Endothelial cell of umbilical vein (primary cell): Measurements from ENCODE around the gene ZNF420. TPM values are rescaled to one million over a fixed set of nuclear protein-coding genes. Genes with fewer than 3 reads are reported as not detected.

ENCODE experiments used
- BruUV-seq: library from RNA; stranded (reverse); fragments of 400-500 nt; replicated peaks from 2 replicates; lab custom pipeline; 2021; lab: Mats Ljungman, UMichigan
- CTCF ChIA-PET: fragments of 300-600, 350-600 bp; sonication (Branson Sonifier 250); formaldehyde crosslinking; loops from one replicate; lab custom pipeline; 2021; ENCODE audit warnings: antibody characterized with exemption, inconsistent platforms; lab: Charles Lee
- POLR2A ChIA-PET: fragments of 300-600, 350-600 bp; sonication (Branson Sonifier 250); formaldehyde crosslinking; loops from one replicate; lab custom pipeline; 2021; ENCODE audit warnings: antibody characterized with exemption, inconsistent platforms; lab: Charles Lee
- DNase-seq: peaks from one replicate; pipeline ENCODE4 v3.0.0-alpha.2; 2011; ENCODE audit warnings: low read depth, low spot score
- FAIRE-seq: peaks from 2 replicates; lab custom pipeline; 2011; peaks lifted over from hg19 to GRCh38; lab: Jason Lieb, UNC
- H2AFZ ChIP-seq: 2 replicates; pipeline ENCODE4 v1.6.0; 2012; ENCODE audit warnings: low read depth, low read length, control low read depth, inconsistent platforms
- H3K27ac ChIP-seq: 2 replicates; pipeline ENCODE4 v1.5.1; 2011; ENCODE audit warnings: low read depth, mild to moderate bottlenecking, control low read depth, low read length, moderate library complexity; ENCODE audit not compliant: insufficient read depth
- H3K27me3 ChIP-seq, 2 experiments: 2 replicates each; pipeline versions ENCODE4 v1.6.0 to v1.6.1; 2011; ENCODE audit warnings: low read length in 2 of 2, mixed read lengths in 1 of 2; ENCODE audit not compliant: control insufficient read depth in 2 of 2, insufficient read depth in 2 of 2
- H3K36me3 ChIP-seq, 2 experiments: 2 replicates in 1 of 2; 3 replicates in 1 of 2; pipeline ENCODE4 v1.5.1; 2011; ENCODE audit warnings: low read length in 2 of 2, mild to moderate bottlenecking in 1 of 2, moderate library complexity in 1 of 2; ENCODE audit not compliant: control insufficient read depth in 2 of 2, insufficient read depth in 2 of 2; ENCODE audit errors: extremely low read depth in 1 of 2
- H3K4me1 ChIP-seq: 3 replicates; pipeline ENCODE4 v1.5.1; 2011; ENCODE audit warnings: mild to moderate bottlenecking, low read length; ENCODE audit not compliant: control insufficient read depth, insufficient read depth; ENCODE audit errors: extremely low read depth
- H3K4me2 ChIP-seq: 2 replicates; pipeline ENCODE4 v1.6.1; 2011; ENCODE audit warnings: low read length, control low read depth, mixed read lengths; ENCODE audit not compliant: insufficient read depth
- H3K4me3 ChIP-seq, 3 experiments: fragments of 200-600 bp in 1 of 3; sonication (generic), shearing (Covaris generic) in 1 of 3; replicated peaks in 1 of 3; 2 replicates each; pipeline ENCODE4 v1.5.1; 2011 to 2016; ENCODE audit warnings: control low read depth in 3 of 3, low read length in 3 of 3, mild to moderate bottlenecking in 2 of 3, inconsistent platforms in 1 of 3, low read depth in 1 of 3, moderate library complexity in 1 of 3; ENCODE audit not compliant: insufficient read depth in 1 of 3
- H3K79me2 ChIP-seq: 2 replicates; pipeline ENCODE4 v1.6.0; 2012; ENCODE audit warnings: low read length, inconsistent platforms; ENCODE audit not compliant: control insufficient read depth, insufficient read depth
- H3K9ac ChIP-seq: replicated peaks from 2 replicates; pipeline ENCODE3; 2011; ENCODE audit warnings: low read length, control low read depth; ENCODE audit not compliant: insufficient read depth; ENCODE audit errors: extremely low read depth
- H3K9me1 ChIP-seq: replicated peaks from 3 replicates; pipeline ENCODE4 v1.6.0; 2011; ENCODE audit warnings: mild to moderate bottlenecking, low read length; ENCODE audit not compliant: control insufficient read depth, insufficient read depth; ENCODE audit errors: extremely low read depth
- H3K9me3 ChIP-seq: replicated peaks from 2 replicates; pipeline ENCODE4 v1.5.1; 2012; ENCODE audit warnings: low read length, inconsistent platforms; ENCODE audit not compliant: control insufficient read depth, insufficient read depth
- H4K20me1 ChIP-seq: replicated peaks from 2 replicates; pipeline ENCODE3; 2011; ENCODE audit warnings: mild to moderate bottlenecking, low read length; ENCODE audit not compliant: control insufficient read depth, insufficient read depth; ENCODE audit errors: extremely low read depth
- EZH2 ChIP-seq: IDR thresholded peaks from 2 replicates; pipeline ENCODE4 v1.6.1; 2012; ENCODE audit warnings: borderline replicate concordance, low read depth, mild to moderate bottlenecking, moderate library complexity, low read length, inconsistent platforms; ENCODE audit not compliant: severe bottlenecking
- FOS ChIP-seq: IDR thresholded peaks from 2 replicates; pipeline ENCODE4 v1.6.1; 2011; ENCODE audit warnings: mild to moderate bottlenecking, low read length, moderate library complexity, borderline replicate concordance; ENCODE audit not compliant: insufficient read depth
- GATA2 ChIP-seq: IDR thresholded peaks from 2 replicates; pipeline ENCODE4 v1.7.0; 2011; ENCODE audit warnings: low read depth, mild to moderate bottlenecking, moderate library complexity, mixed read lengths, low read length; ENCODE audit not compliant: insufficient read length, insufficient read depth
- JUN ChIP-seq: IDR thresholded peaks from 2 replicates; pipeline ENCODE4 v1.6.1; 2011; ENCODE audit warnings: borderline replicate concordance, low read depth; ENCODE audit not compliant: insufficient read length, insufficient read depth
- MYC ChIP-seq: IDR thresholded peaks from one replicate; pipeline ENCODE4 v1.6.1; 2011; ENCODE audit warnings: mild to moderate bottlenecking, low read depth, low read length
- POLR2A ChIP-seq: IDR thresholded peaks from 2 replicates; pipeline ENCODE4 v1.6.1; 2012; ENCODE audit warnings: low read depth, mild to moderate bottlenecking, control low read depth, low read length
- POLR2AphosphoS5 ChIP-seq: IDR thresholded peaks from 2 replicates; pipeline ENCODE4 v1.6.1; 2012; ENCODE audit warnings: low read depth, mild to moderate bottlenecking, control low read depth, low read length, moderate library complexity; ENCODE audit not compliant: insufficient read depth
- dilution Hi-C: fragments of 300-500 bp; cut with MboI; formaldehyde crosslinking; loops from one replicate; pipeline ENCODE4 v1.15.0; 2019; ENCODE audit warnings: low sequenced_read_pairs; ENCODE audit not compliant: extremely low pct_ligation_motif_present
- intact Hi-C: fragments of 100-400 bp; cut with micrococcal nuclease; formaldehyde crosslinking; loops from one replicate; pipeline ENCODE4 v1.10.0; 2022
- polyA plus RNA-seq, 4 experiments: library from polyadenylated mRNA; depleted of rRNA in 3 of 4; stranded (reverse) in 3 of 4; unstranded in 1 of 4; fragments of >200 nt; gene quantifications; 2 replicates each; pipeline versions ENCODE4 v1.2.1 to v1.2.3, GENCODE V29; 2011 to 2012; ENCODE audit warnings: missing spikeins in 1 of 4
- total RNA-seq: library from RNA; stranded (reverse); gene quantifications from 2 replicates; pipeline ENCODE4 v1.2.3, GENCODE V29; 2021
- TF ChIP-seq, protein P1 (sequence below), 2 donors: IDR thresholded peaks; 1 replicate in 1 of 2; 2 replicates in 1 of 2; pipeline ENCODE4 v1.5.1; 2011; ENCODE audit warnings: low read length in 2 of 2, mild to moderate bottlenecking in 2 of 2, moderate library complexity in 2 of 2, control low read depth in 1 of 2, inconsistent platforms in 1 of 2, low read depth in 1 of 2; ENCODE audit not compliant: insufficient read depth in 1 of 2; ENCODE audit errors: extremely low read depth in 1 of 2
- TF ChIP-seq, protein P2 (sequence below): IDR thresholded peaks from 2 replicates; pipeline ENCODE4 v1.6.1; 2011; ENCODE audit not compliant: insufficient read depth, insufficient read length

Gene ZNF420
- total and polyA plus RNA-seq, 2 donors (not counting 3 experiments of a cell fraction or from before 2014, with no cell fraction given), result 1.3 to 5.3 TPM

DNA sequence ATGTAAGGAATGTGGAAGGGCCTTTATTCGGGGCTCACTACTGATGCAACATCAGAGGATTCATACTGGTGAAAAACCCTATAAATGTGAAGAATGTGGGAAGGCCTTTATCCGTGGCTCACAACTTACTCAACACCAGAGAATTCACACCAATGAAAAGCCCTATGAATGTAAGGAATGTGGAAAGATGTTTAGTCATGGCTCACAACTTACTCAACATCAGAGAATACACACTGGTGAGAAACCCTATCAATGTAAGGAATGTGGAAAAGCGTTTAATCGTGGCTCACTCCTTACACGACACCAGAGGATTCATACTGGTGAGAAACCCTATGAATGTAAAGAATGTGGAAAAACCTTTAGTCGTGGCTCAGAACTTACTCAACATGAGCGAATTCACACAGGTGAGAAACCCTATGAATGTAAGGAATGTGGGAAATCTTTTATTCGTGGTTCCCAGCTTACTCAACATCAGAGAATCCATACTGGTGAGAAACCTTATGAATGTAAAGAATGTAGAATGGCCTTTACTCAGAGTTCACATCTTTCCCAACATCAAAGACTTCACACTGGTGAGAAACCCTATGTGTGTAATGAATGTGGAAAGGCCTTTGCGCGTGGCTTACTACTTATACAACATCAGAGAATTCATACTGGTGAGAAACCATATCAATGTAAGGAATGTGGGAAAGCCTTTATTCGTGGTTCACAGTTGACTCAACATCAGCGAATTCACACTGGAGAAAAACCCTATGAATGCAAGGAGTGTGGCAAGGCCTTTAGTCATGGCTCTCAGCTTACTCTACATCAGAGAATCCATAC lies 50.0 kb downstream of the ZNF420 start:
- intact Hi-C loops, result no loop called here
- Histone ChIP-seq H4K20me1 (no peaks in the 10 kb centered on the region), H2AFZ (no peak overlapping the region), H3K9ac (no peak overlapping the region), H3K27me3 (no peaks in the 10 kb centered on the region), H3K4me3 (no peak overlapping the region), H3K9me1 (no peaks in the 10 kb centered on the region), H3K4me1 (no peaks in the 10 kb centered on the region), H3K27ac (no peak overlapping the region), H3K4me2 (no peak overlapping the region), H3K9me3 (peaks cover 31% of the 10 kb centered on the region), H3K79me2 (no peaks in the 10 kb centered on the region), H3K36me3 (peaks cover 0 to 2% of the 10 kb centered on the region in 2 experiments)
- FAIRE-seq (no peak), DNase-seq (no peak)
- TF ChIP-seq POLR2A, result no peak
- TF ChIP-seq, protein P1, sequence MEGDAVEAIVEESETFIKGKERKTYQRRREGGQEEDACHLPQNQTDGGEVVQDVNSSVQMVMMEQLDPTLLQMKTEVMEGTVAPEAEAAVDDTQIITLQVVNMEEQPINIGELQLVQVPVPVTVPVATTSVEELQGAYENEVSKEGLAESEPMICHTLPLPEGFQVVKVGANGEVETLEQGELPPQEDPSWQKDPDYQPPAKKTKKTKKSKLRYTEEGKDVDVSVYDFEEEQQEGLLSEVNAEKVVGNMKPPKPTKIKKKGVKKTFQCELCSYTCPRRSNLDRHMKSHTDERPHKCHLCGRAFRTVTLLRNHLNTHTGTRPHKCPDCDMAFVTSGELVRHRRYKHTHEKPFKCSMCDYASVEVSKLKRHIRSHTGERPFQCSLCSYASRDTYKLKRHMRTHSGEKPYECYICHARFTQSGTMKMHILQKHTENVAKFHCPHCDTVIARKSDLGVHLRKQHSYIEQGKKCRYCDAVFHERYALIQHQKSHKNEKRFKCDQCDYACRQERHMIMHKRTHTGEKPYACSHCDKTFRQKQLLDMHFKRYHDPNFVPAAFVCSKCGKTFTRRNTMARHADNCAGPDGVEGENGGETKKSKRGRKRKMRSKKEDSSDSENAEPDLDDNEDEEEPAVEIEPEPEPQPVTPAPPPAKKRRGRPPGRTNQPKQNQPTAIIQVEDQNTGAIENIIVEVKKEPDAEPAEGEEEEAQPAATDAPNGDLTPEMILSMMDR (IDR thresholded peaks at IDR 0.05; ENCODE audit: extremely low read depth in 1 of 2, insufficient read depth in 1 of 2, low read depth in 1 of 2, low read length in 2 of 2), result no peak
- no peak for TF ChIP-seq POLR2AphosphoS5
- ChIA-PET POLR2A (no interaction called here), CTCF (no interaction called here)
- dilution Hi-C loops, result no loop called here
- BruUV-seq, result no TSS peak

DNA sequence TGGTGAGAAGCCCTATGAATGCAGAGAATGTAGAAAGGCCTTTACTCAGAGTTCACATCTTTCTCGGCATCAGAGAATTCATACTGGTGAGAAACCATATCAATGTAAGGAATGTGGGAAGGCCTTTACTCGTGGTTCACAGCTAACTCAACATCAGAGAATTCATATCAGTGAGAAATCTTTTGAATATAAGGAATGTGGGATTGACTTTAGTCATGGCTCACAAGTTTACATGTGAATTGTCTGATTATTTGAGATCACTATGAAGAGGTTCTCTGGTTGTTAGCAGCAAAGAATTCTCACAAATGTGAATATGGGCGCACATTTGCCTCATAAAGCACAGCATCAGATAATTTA lies 50.6 kb downstream of the ZNF420 start:
- CTCF ChIA-PET, result no interaction called here
- intact Hi-C loops, result no loop called here
- dilution Hi-C loops, result no loop called here

More for the DNA sequence above, 50.6 kb downstream of the ZNF420 start:
- BruUV-seq, result no TSS peak
- H3K4me3 ChIP-seq, result no peak overlapping the region
- H3K4me2 ChIP-seq, result no peak overlapping the region
- no peaks in the 10 kb centered on the region for H4K20me1 ChIP-seq
- TF ChIP-seq, protein P1 (IDR thresholded peaks at IDR 0.05; ENCODE audit: extremely low read depth in 1 of 2, insufficient read depth in 1 of 2, low read depth in 1 of 2, low read length in 2 of 2), result no peak
- no peak for TF ChIP-seq MYC
- no peak for TF ChIP-seq POLR2AphosphoS5
- no peak for TF ChIP-seq POLR2A
- no peak for TF ChIP-seq JUN
- TF ChIP-seq, protein P2, sequence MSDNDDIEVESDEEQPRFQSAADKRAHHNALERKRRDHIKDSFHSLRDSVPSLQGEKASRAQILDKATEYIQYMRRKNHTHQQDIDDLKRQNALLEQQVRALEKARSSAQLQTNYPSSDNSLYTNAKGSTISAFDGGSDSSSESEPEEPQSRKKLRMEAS, result no peak
- no peak for TF ChIP-seq EZH2
- TF ChIP-seq FOS, result no peak
- TF ChIP-seq GATA2, result no peak
- no peak for FAIRE-seq
- no peak overlapping the region for H2AFZ ChIP-seq
- H3K9me3 ChIP-seq, result peaks cover 34% of the 10 kb centered on the region
- H3K27me3 ChIP-seq, result no peaks in the 10 kb centered on the region
- POLR2A ChIA-PET, result no interaction called here
- DNase-seq, result no peak
- peaks cover 0 to 2% of the 10 kb centered on the region in 2 experiments for H3K36me3 ChIP-seq
- no peaks in the 10 kb centered on the region for H3K9me1 ChIP-seq
- no peak overlapping the region for H3K9ac ChIP-seq
- H3K79me2 ChIP-seq, result no peaks in the 10 kb centered on the region
- no peak overlapping the region for H3K27ac ChIP-seq
- no peaks in the 10 kb centered on the region for H3K4me1 ChIP-seq
